HepG2 (cell line): ENCODE data around the gene CLEC3B. TPM values are rescaled to one million over a fixed set of nuclear protein-coding genes. Genes with fewer than 3 reads are reported as not detected.
"Not testable (repeated sequence)": the region's sequence is repeated elsewhere in the genome, so short reads cannot be mapped to it uniquely, and the experiment has no call there.

ENCODE experiments used
- ATAC-seq: fragments of 200-7000 bp; cut with Tn5 transposase; 3 replicates; pipeline ENCODE4 v1.9.1; 2020; ENCODE audit warnings: mild to moderate bottlenecking, moderate library complexity
- BruUV-seq: library from RNA; stranded (reverse); fragments of 400-500 nt; replicated peaks from 2 replicates; lab custom pipeline; 2021; lab: Mats Ljungman, UMichigan
- CTCF ChIA-PET: fragments of 300-600 bp; formaldehyde crosslinking; extraction: SDS; loops from one replicate; lab custom pipeline; 2021; ENCODE audit warnings: low total read pairs, inconsistent platforms, low intra/inter-chr PET ratio; lab: Yijun Ruan, JAX
- POLR2A ChIA-PET: fragments of 350-600 bp; sonication (Branson Sonifier 250); formaldehyde crosslinking; loops from one replicate; lab custom pipeline; 2020; ENCODE audit warnings: antibody characterized with exemption, inconsistent platforms; lab: Yijun Ruan, JAX
- DNase-seq: peaks from one replicate; pipeline ENCODE4 v3.0.0-alpha.2; 2015; ENCODE audit warnings: low spot score
- FAIRE-seq: peaks from 3 replicates; lab custom pipeline; 2011; peaks lifted over from hg19 to GRCh38; lab: Jason Lieb, UNC
- H2AFZ ChIP-seq: one replicate; pipeline ENCODE4 v1.6.1; 2011; ENCODE audit warnings: low read length, inconsistent platforms
- H3K27ac ChIP-seq: fragments of 300-600 bp; 3 replicates; pipeline ENCODE4 v1.8.0; 2011; ENCODE audit warnings: mixed run types, mild to moderate bottlenecking, mixed read lengths, low read length, inconsistent platforms; ENCODE audit not compliant: insufficient read depth; ENCODE audit errors: extremely low read length
- H3K27me3 ChIP-seq, 2 experiments: fragments of 200-600 bp in 1 of 2; 2 replicates in 1 of 2; 3 replicates in 1 of 2; pipeline versions ENCODE4 v1.6.0 to v1.8.0; 2011; ENCODE audit warnings: low read length in 2 of 2, mild to moderate bottlenecking in 2 of 2, moderate library complexity in 2 of 2, inconsistent platforms in 1 of 2; ENCODE audit not compliant: insufficient read depth in 2 of 2, control insufficient read depth in 1 of 2
- H3K36me3 ChIP-seq, 2 experiments: fragments of 200-600 bp in 1 of 2; replicated peaks in 1 of 2; 2 replicates in 1 of 2; 3 replicates in 1 of 2; pipeline versions ENCODE4 v1.5.1 to v1.8.0; 2011; ENCODE audit warnings: low read length in 2 of 2, inconsistent platforms in 1 of 2; ENCODE audit not compliant: insufficient read depth in 2 of 2, control insufficient read depth in 1 of 2
- H3K4me1 ChIP-seq: 2 replicates; pipeline ENCODE4 v1.5.1; 2012; ENCODE audit warnings: low read length, inconsistent platforms; ENCODE audit not compliant: insufficient read depth
- H3K4me2 ChIP-seq: 2 replicates; pipeline ENCODE4 v1.6.0; 2011; ENCODE audit warnings: low read depth, low read length, inconsistent platforms
- H3K4me3 ChIP-seq, 3 experiments: fragments of 200-600 bp in 1 of 3; sonication (generic), shearing (Covaris generic) in 1 of 3; replicated peaks in 1 of 3; 2 replicates each; pipeline ENCODE4 v1.5.1; 2011 to 2016; ENCODE audit warnings: low read length in 3 of 3, inconsistent platforms in 2 of 3, low read depth in 2 of 3, mild to moderate bottlenecking in 2 of 3, control low read depth in 1 of 3, mixed read lengths in 1 of 3; ENCODE audit not compliant: insufficient read depth in 1 of 3
- H3K79me2 ChIP-seq: one replicate; pipeline ENCODE4 v1.6.1; 2011; ENCODE audit warnings: low read length, inconsistent platforms; ENCODE audit not compliant: insufficient read depth
- H3K9ac ChIP-seq: 2 replicates; pipeline ENCODE4 v1.6.0; 2011; ENCODE audit warnings: mild to moderate bottlenecking, low read depth, low read length, inconsistent platforms; ENCODE audit not compliant: insufficient read depth
- H3K9me3 ChIP-seq: 2 replicates; pipeline ENCODE4 v1.5.1; 2012; ENCODE audit warnings: mild to moderate bottlenecking, low read length
- H4K20me1 ChIP-seq: 2 replicates; pipeline ENCODE4 v1.6.0; 2011; ENCODE audit warnings: inconsistent platforms, mild to moderate bottlenecking, low read length, moderate library complexity; ENCODE audit not compliant: insufficient read depth
- FOXA3 ChIP-seq: IDR thresholded peaks from 2 replicates; pipeline ENCODE4 v1.6.1; 2016; ENCODE audit warnings: missing genetic modification reagents, missing compliant biosample characterization
- KLF16 ChIP-seq, 2 experiments: sonication (generic) in 1 of 2; formaldehyde crosslinking in 1 of 2; IDR thresholded peaks; 2 replicates each; pipeline versions ENCODE4 v1.6.1 to v1.8.0; 2016 to 2023; ENCODE audit warnings: missing genetic modification reagents in 2 of 2, missing compliant biosample characterization in 1 of 2
- ZBTB1 ChIP-seq: sonication (generic); formaldehyde crosslinking; IDR thresholded peaks from 2 replicates; pipeline ENCODE4 v1.4.0; 2020; ENCODE audit warnings: missing genetic modification reagents, borderline replicate concordance
- ZNF83 ChIP-seq: sonication (generic); formaldehyde crosslinking; IDR thresholded peaks from 2 replicates; pipeline ENCODE4 v1.4.0; 2020; ENCODE audit warnings: missing genetic modification reagents, mild to moderate bottlenecking, borderline replicate concordance
- WGBS: methylation state at CpG from one replicate; pipeline ENCODE4 v1.1.6; 2017; ENCODE audit warnings: low lambda C conversion rate; 5-methylcytosine and 5-hydroxymethylcytosine counted together
- in situ Hi-C: cut with HindIII; loops from 2 replicates; pipeline ENCODE4 v1.10.0; 2017; ENCODE audit warnings: low pct_unique_long_range_greater_than_20kb; ENCODE audit not compliant: extremely low pct_ligation_motif_present
- intact Hi-C: fragments of 100-400 bp; cut with micrococcal nuclease; formaldehyde crosslinking; loops from one replicate; pipeline ENCODE4 v1.10.0; 2022; ENCODE audit not compliant: unreplicated experiment
- polyA plus RNA-seq, 8 experiments: library from polyadenylated mRNA; depleted of rRNA in 3 of 8; stranded (reverse) in 7 of 8; unstranded in 1 of 8; fragments of >200 nt; fragmentation: Illumina TruSeq in 4 of 8; extraction: Trizol in 4 of 8; gene quantifications; 2 replicates each; pipeline versions ENCODE4 v1.2.1 to v1.2.3, GENCODE V29; 2011 to 2016; ENCODE audit warnings: low read depth in 4 of 8, missing spikeins in 1 of 8, mixed read lengths in 1 of 8; ENCODE audit not compliant: insufficient read depth in 1 of 8
- total RNA-seq, 5 experiments: library from RNA; depleted of rRNA; stranded (reverse); fragments of >200 nt; fragmentation: Illumina TruSeq; extraction: Trizol; gene quantifications; 2 replicates each; pipeline ENCODE4 v1.2.3, GENCODE V29; 2016; ENCODE audit warnings: low read depth in 1 of 5
- TF ChIP-seq, protein P1 (sequence below): sonication (generic); formaldehyde crosslinking; IDR thresholded peaks from 2 replicates; pipeline ENCODE4 v1.4.0; 2020; ENCODE audit warnings: missing genetic modification reagents

CLEC3B gene
- total and polyA plus RNA-seq, 2 of the 13 experiments (the other 11 are each of a cell fraction or from before 2014, with no cell fraction given): 0.07 TPM; not detected in 1

DNA sequence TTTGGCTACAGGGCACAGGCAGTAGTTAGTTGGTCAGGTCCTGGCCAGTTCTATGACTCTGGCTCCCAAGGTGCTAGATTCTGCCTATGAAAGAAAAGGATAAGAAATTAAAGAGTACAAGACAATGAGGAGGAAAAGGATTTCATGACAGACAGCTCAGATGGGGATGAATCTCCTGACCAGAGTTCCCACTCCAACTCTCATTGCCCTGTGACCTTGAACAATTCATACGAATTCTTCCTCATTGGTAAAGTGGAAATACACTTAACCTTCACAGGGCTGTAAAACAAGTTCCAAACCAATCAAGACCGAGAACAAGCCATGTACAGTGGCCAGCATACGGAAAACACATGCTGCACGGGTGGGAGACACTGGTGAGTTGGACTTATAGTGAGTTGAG lies 23.7 kb downstream of the CLEC3B start:
- Histone ChIP-seq H4K20me1 (no peaks in the 10 kb centered on the region), H3K27ac (no peak overlapping the region), H3K79me2 (no peaks in the 10 kb centered on the region), H3K27me3 (peaks cover 1 to 25% of the 10 kb centered on the region in 2 experiments; a peak in 2 of 5 replicates), H2AFZ (no peak overlapping the region), H3K9me3 (no peaks in the 10 kb centered on the region), H3K9ac (no peak overlapping the region), H3K4me3 (no peak overlapping the region), H3K36me3 (no peaks in the 10 kb centered on the region), H3K4me2 (no peak overlapping the region), H3K4me1 (no peaks in the 10 kb centered on the region)
- FAIRE-seq (no peak), DNase-seq (no peak), ATAC-seq (no peak)
- ChIA-PET CTCF (no interaction called here), POLR2A (no interaction called here)
- no TSS peak for BruUV-seq
- TF ChIP-seq ZNF83 (CRISPR knock-in tag) (no peak), ZBTB1 (CRISPR knock-in tag) (no peak), FOXA3 (no peak)
- TF ChIP-seq, protein P1, sequence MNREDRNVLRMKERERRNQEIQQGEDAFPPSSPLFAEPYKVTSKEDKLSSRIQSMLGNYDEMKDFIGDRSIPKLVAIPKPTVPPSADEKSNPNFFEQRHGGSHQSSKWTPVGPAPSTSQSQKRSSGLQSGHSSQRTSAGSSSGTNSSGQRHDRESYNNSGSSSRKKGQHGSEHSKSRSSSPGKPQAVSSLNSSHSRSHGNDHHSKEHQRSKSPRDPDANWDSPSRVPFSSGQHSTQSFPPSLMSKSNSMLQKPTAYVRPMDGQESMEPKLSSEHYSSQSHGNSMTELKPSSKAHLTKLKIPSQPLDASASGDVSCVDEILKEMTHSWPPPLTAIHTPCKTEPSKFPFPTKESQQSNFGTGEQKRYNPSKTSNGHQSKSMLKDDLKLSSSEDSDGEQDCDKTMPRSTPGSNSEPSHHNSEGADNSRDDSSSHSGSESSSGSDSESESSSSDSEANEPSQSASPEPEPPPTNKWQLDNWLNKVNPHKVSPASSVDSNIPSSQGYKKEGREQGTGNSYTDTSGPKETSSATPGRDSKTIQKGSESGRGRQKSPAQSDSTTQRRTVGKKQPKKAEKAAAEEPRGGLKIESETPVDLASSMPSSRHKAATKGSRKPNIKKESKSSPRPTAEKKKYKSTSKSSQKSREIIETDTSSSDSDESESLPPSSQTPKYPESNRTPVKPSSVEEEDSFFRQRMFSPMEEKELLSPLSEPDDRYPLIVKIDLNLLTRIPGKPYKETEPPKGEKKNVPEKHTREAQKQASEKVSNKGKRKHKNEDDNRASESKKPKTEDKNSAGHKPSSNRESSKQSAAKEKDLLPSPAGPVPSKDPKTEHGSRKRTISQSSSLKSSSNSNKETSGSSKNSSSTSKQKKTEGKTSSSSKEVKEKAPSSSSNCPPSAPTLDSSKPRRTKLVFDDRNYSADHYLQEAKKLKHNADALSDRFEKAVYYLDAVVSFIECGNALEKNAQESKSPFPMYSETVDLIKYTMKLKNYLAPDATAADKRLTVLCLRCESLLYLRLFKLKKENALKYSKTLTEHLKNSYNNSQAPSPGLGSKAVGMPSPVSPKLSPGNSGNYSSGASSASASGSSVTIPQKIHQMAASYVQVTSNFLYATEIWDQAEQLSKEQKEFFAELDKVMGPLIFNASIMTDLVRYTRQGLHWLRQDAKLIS (CRISPR knock-in tag): no peak
- intact Hi-C loops: no loop called here
- 0% methylated on average over 4 of the region's 4 CpGs for WGBS
- in situ Hi-C loops: loop anchor here (25.0 kb wide), 1 partner anchor 437 kb away; no protein-coding TSS in a partner anchor

DNA sequence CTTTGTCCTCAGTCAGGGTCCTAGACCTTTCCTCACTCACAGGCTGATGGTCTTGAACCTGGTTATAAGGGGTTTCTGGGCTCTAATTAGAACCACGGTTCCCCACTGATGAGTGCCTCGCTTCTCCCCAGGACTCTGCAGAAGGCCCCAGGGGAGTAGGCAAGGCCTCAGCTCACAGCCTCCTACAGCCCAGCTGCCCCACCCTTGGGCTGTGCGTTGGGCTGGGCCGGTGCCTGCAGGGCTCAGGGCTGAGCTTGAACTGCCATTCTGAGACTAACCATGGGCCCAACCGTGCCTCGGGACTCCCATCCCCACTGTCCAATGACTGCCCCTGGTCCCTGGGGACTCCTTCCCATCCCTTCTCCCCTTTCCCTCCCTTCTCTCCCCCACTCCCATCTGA lies 25.6 kb downstream of the CLEC3B start:
- no peak for ATAC-seq
- CTCF ChIA-PET: no interaction called here
- H3K27me3 ChIP-seq: peaks cover 1 to 21% of the 10 kb centered on the region in 2 experiments; a peak in 2 of 5 replicates
- no peak overlapping the region for H3K9ac ChIP-seq
- no peaks in the 10 kb centered on the region for H3K79me2 ChIP-seq
- no peak for DNase-seq
- no peak for FAIRE-seq
- no peak overlapping the region for H3K27ac ChIP-seq
- H3K4me2 ChIP-seq: no peak overlapping the region
- POLR2A ChIA-PET: no interaction called here
- no peaks in the 10 kb centered on the region for H3K36me3 ChIP-seq
- H3K9me3 ChIP-seq: no peaks in the 10 kb centered on the region
- H3K4me3 ChIP-seq: no peak overlapping the region
- no CpG with 5 or more reads among the region's 6 CpGs for WGBS
- peaks cover 9% of the 10 kb centered on the region; the same call in 1 of the 2 replicates for H3K4me1 ChIP-seq
- in situ Hi-C loops (no loop called here), intact Hi-C loops (no loop called here)
- H2AFZ ChIP-seq: no peak overlapping the region
- no peak for TF ChIP-seq KLF16 (CRISPR knock-in tag; IDR thresholded peaks at IDR 0.05)
- H4K20me1 ChIP-seq: no peaks in the 10 kb centered on the region
- BruUV-seq: no TSS peak

DNA sequence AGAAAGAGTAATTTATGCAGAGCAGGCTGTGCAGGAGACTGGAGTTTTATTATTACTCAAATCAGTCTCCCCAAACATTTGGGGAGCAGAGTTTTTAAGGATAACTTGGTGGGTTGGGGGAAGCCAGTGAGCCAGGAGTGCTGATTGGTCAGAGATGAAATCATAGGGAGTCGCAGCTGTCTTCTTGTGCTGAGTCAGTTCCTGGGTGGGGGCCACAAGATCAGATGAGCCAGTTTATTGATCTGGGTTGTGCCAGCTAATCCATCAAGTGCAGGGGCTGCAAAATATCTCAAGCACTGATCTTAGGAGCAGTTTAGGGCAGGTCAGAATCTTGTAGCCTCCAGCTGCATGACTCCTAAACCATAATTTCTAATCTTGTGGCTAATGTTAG lies 27.7 kb downstream of the CLEC3B start:
- POLR2A ChIA-PET, H3K9me3 ChIP-seq, H4K20me1 ChIP-seq, H3K4me2 ChIP-seq, FAIRE-seq, H3K36me3 ChIP-seq, ATAC-seq, CTCF ChIA-PET, H3K4me3 ChIP-seq, in situ Hi-C loops, H3K4me1 ChIP-seq, DNase-seq, BruUV-seq, H3K27ac ChIP-seq, H3K79me2 ChIP-seq, H2AFZ ChIP-seq, H3K9ac ChIP-seq: not testable (repeated sequence)
- peaks cover 1 to 16% of the 10 kb centered on the region in 2 experiments; a peak in 2 of 5 replicates for H3K27me3 ChIP-seq
- 38% methylated on average over 1 of the region's 1 CpG for WGBS
- intact Hi-C loops: loop anchor here (2.0 kb wide), 1 partner anchor 13 kb away; no protein-coding TSS in a partner anchor
